Sigmoid colon (tissue), 7 donors: ENCODE measurements around the gene TMEM165. TPM values are rescaled to one million over a fixed set of nuclear protein-coding genes. Genes with fewer than 3 reads are reported as not detected.

Experiments used
- DNase-seq: peaks from one replicate; pipeline ENCODE4 v3.0.0-alpha.2; 2019
- H3K27ac ChIP-seq, 4 donors: fragments of 200-600 bp; sonication (generic); one replicate each; pipeline ENCODE4 v1.5.1; 2016 to 2019; ENCODE audit warnings: mild to moderate bottlenecking in 1 of 4
- H3K27me3 ChIP-seq, 3 donors: fragments of 200-600 bp; sonication (generic); one replicate each; pipeline ENCODE4 v1.5.1; 2019; ENCODE audit warnings: mild to moderate bottlenecking in 1 of 3
- H3K36me3 ChIP-seq, 4 donors: fragments of 200-600 bp; sonication (generic); one replicate each; pipeline ENCODE4 v1.5.1; 2016 to 2019
- H3K4me1 ChIP-seq, 4 donors: fragments of 200-600 bp; sonication (generic); one replicate each; pipeline ENCODE4 v1.5.1; 2017 to 2019
- H3K4me3 ChIP-seq, 4 donors: fragments of 200-600 bp; sonication (generic); one replicate each; pipeline ENCODE4 v1.5.1; 2017 to 2019; ENCODE audit warnings: mild to moderate bottlenecking in 2 of 4, moderate library complexity in 1 of 4
- H3K9me3 ChIP-seq, 4 donors: fragments of 200-600 bp in 3 of 4; sonication (generic) in 3 of 4; one replicate each; pipeline versions ENCODE4 v1.5.1 to v1.6.1; 2013 to 2019
- EP300 ChIP-seq, 4 donors: sonication (generic); formaldehyde crosslinking; IDR thresholded peaks; one replicate each; pipeline ENCODE4 v1.6.1; 2017; ENCODE audit warnings: antibody characterized with exemption in 4 of 4
- POLR2A ChIP-seq, 2 donors: fragments of 450-650 bp; IDR thresholded peaks; one replicate each; pipeline ENCODE4 v1.6.1; 2016; ENCODE audit warnings: antibody characterized with exemption in 2 of 2, mild to moderate bottlenecking in 2 of 2, moderate library complexity in 2 of 2
- POLR2AphosphoS5 ChIP-seq, 4 donors: sonication (generic); formaldehyde crosslinking; IDR thresholded peaks; one replicate each; pipeline ENCODE4 v1.6.1; 2017; ENCODE audit warnings: antibody characterized with exemption in 4 of 4
- WGBS, 2 donors: extraction: QIAGEN DNeasy Blood & Tissue Kit; methylation state at CpG; one replicate each; pipeline ENCODE4 v1.1.7; 2013; 5-methylcytosine and 5-hydroxymethylcytosine counted together
- intact Hi-C: fragments of 100-400 bp; cut with DNase I; formaldehyde crosslinking; loops from one replicate; pipeline ENCODE4 v1.15.1; 2023
- polyA plus RNA-seq, 3 donors: library from polyadenylated mRNA; stranded (reverse); fragments of 200-250 nt; gene quantifications; one replicate each; pipeline ENCODE4 v1.2.3, GENCODE V29; 2013
- total RNA-seq, 4 donors: library from RNA; depleted of rRNA; stranded (reverse); fragments of >200 nt; gene quantifications; one replicate each; pipeline ENCODE4 v1.1.0, GENCODE V29; 2016
- TF ChIP-seq, protein P1 (sequence below), 4 experiments: fragments of 450-650 bp in 3 of 4; fragments of 200-600 bp in 1 of 4; IDR thresholded peaks; one replicate each; pipeline ENCODE4 v1.5.1; 2016 to 2019; ENCODE audit warnings: antibody characterized with exemption in 4 of 4, mild to moderate bottlenecking in 3 of 4, moderate library complexity in 2 of 4
- donor health status: healthy with polysubstance abuse.
- donor health status: Bipolar disorder and iron deficiency.
- donor health status: healthy.

Gene TMEM165
- total RNA-seq: 100 to 1,000 TPM; 144 to 219 (median 165) TPM
- 10 to 100 TPM; 12.9 to 46.5 (median 18.6) TPM for polyA plus RNA-seq

DNA sequence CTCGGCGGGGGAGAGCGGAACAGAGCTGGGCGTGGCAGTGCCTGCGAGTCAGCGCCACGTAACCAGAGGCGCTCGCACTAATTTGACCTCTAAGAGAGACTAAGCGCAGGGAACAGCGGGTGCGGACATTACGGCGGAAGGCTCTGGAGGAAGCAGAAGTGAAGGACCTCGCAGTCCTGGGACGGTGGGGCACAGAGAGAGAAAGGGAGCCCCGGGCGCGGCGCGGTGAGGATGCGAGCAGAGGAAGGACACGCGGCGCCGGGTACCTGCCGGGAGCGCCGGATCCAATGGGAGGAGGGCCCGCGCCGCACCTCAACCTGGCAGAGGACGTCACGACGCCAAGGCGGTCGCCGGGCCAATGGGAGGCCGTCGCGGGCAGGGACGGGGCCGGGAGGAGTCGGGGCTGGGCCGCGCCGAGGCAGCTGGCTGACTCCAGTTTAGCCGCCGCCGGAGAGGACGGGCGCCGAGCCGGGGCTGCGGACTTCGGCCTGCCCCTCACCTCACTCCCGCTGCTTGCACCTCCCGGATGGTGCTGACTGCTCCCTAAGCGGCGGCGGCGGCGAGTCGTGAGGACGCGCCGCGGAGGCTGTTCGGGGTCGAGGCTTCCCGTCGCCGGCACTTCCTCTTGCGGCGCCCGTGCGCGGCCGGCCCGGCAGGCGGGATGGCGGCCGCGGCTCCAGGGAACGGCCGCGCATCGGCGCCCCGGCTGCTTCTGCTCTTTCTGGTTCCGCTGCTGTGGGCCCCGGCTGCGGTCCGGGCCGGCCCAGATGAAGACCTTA, at the start of gene TMEM165:
TSS of gene TMEM165 (plus strand) at position 429 of the 779 bp plus-strand sequence. CDS start at position 662, 233 bp downstream.
- WGBS, 2 donors: 0 to 1% methylated on average over 95 of the region's 95 CpGs
- intact Hi-C loops: loop anchor here (1.0 to 10.0 kb wide), 3 partner anchors 49 to 459 kb away; partner anchors contain the start of genes CLOCK, EXOC1 and SRD5A3
- H3K4me3 ChIP-seq: peak within 1 kb of the TSS; percentile 78 to 99 (median 86)

GRCh38 chr4:55345980-55346850, 49.5 kb upstream of the TMEM165 start, which contains the start of gene SRD5A3:
TSS of gene SRD5A3 (plus strand) at chr4:55346242. CDS start at chr4:55346337, 95 bp downstream.
- Histone ChIP-seq H3K4me1 (peaks cover 0 to 22% (median 15%) of the 10 kb centered on the region in 4 donors), H3K36me3 (no peaks in the 10 kb centered on the region)
- DNase-seq: peak; percentile 92

More for the DNA sequence above, at the start of gene TMEM165:
- TF ChIP-seq POLR2A (IDR thresholded peaks at IDR 0.05) (peak; percentile 86 to 88), POLR2AphosphoS5 (IDR thresholded peaks at IDR 0.05) (peak; percentile 85 to 98 (median 96))
- TF ChIP-seq, protein P1, sequence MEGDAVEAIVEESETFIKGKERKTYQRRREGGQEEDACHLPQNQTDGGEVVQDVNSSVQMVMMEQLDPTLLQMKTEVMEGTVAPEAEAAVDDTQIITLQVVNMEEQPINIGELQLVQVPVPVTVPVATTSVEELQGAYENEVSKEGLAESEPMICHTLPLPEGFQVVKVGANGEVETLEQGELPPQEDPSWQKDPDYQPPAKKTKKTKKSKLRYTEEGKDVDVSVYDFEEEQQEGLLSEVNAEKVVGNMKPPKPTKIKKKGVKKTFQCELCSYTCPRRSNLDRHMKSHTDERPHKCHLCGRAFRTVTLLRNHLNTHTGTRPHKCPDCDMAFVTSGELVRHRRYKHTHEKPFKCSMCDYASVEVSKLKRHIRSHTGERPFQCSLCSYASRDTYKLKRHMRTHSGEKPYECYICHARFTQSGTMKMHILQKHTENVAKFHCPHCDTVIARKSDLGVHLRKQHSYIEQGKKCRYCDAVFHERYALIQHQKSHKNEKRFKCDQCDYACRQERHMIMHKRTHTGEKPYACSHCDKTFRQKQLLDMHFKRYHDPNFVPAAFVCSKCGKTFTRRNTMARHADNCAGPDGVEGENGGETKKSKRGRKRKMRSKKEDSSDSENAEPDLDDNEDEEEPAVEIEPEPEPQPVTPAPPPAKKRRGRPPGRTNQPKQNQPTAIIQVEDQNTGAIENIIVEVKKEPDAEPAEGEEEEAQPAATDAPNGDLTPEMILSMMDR (IDR thresholded peaks at IDR 0.05): no peak
- Histone ChIP-seq H3K27me3 (no peaks in the 10 kb centered on the region), H3K4me1 (peaks cover 0 to 38% (median 31%) of the 10 kb centered on the region in 4 donors), H3K9me3 (no peaks in the 10 kb centered on the region), H3K27ac (peak within 1 kb of the TSS; percentile 96 to 100 (median 100)), H3K36me3 (no peaks in the 10 kb centered on the region)
- DNase-seq: peak; percentile 96

DNA sequence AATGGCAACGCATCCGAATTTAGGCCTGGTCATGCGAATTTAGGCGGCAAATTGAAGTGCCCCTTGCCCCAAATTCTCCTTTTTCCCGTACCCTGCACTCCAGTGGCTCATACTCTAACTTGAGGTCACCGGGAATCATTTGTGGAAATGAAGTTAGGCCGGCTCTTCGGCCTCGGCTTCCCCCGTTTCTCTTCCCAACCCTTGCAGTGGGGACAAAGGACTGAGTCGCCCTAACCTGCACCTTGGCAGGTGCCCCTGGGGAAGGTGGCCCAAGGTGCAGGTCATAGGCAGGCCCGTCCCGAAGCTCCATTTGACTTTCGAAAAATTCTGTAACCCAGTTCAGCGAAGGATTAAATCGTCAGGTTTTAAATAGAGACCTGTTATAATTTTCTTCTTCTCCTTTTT, 48.9 kb upstream of the TMEM165 start:
- no peak for DNase-seq
- Histone ChIP-seq H3K27ac (peak overlapping the region; percentile 93 to 99 (median 98)), H3K4me3 (peak overlapping the region; percentile 63 to 87 (median 74)), H3K4me1 (peaks cover 0 to 22% (median 15%) of the 10 kb centered on the region in 4 donors), H3K9me3 (no peaks in the 10 kb centered on the region), H3K36me3 (no peaks in the 10 kb centered on the region), H3K27me3 (no peaks in the 10 kb centered on the region)
- TF ChIP-seq, protein P1 (IDR thresholded peaks at IDR 0.05): no peak
- TF ChIP-seq POLR2A (IDR thresholded peaks at IDR 0.05): no peak
- no peak for TF ChIP-seq EP300 (IDR thresholded peaks at IDR 0.05)
- no peak for TF ChIP-seq POLR2AphosphoS5 (IDR thresholded peaks at IDR 0.05)
- WGBS, 2 donors: 26 to 50% methylated on average over 16 of the region's 16 CpGs
- intact Hi-C loops: loop anchor here (1.0 to 5.0 kb wide), 6 partner anchors 49 to 1560 kb away; partner anchors contain the start of genes CLOCK, EXOC1 and REST

More at GRCh38 chr4:55345980-55346850, 49.5 kb upstream of the TMEM165 start, which contains the start of gene SRD5A3:
- Histone ChIP-seq H3K4me3 (peak within 1 kb of the TSS; percentile 63 to 87 (median 74)), H3K9me3 (no peaks in the 10 kb centered on the region), H3K27ac (peak within 1 kb of the TSS; percentile 93 to 99 (median 98)), H3K27me3 (no peaks in the 10 kb centered on the region)
- TF ChIP-seq EP300 (IDR thresholded peaks at IDR 0.05): no peak
- TF ChIP-seq POLR2AphosphoS5 (IDR thresholded peaks at IDR 0.05): peak in 2 of 4 donors; percentile 35 to 47
- no peak for TF ChIP-seq POLR2A (IDR thresholded peaks at IDR 0.05)
- TF ChIP-seq, protein P1 (IDR thresholded peaks at IDR 0.05): peak; percentile 78 to 97 (median 80)
- intact Hi-C loops: loop anchor here (1.0 to 5.0 kb wide), 6 partner anchors 50 to 1561 kb away; partner anchors contain the start of genes CLOCK, EXOC1 and REST
- WGBS, 2 donors: 0% methylated on average over 95 of the region's 95 CpGs

DNA sequence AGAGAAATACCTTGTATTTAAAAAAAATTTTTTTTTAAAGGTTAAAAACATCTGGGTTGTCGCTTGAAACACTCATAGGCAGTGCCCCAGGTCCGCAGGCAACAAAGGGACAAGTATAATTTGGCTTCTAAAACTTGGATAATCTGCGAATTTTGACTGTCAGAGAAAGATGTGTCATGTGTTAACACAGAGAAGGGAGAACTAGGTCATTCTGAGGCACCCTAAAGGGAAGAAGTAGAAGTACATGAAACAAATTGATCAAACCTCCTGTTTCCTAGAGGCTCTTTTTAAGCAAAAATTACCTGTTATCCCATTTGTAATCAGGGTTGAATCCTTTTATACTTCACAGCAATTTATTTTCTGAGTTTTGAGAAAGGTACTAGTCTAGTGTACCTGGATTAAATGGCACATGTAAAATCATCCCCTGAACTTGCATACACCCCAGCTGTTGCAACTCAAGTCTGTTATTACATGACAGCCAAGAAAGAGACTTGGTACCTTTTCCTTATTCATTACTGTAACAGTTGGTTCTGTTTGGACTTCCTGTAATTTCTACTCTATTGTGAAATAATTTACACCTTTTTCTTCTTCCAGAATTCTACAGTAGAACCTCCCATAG, 48.0 kb upstream of the TMEM165 start:
- Histone ChIP-seq H3K36me3 (no peaks in the 10 kb centered on the region), H3K9me3 (no peaks in the 10 kb centered on the region), H3K4me1 (peaks cover 0 to 22% (median 15%) of the 10 kb centered on the region in 4 donors), H3K4me3 (no peak overlapping the region), H3K27me3 (no peaks in the 10 kb centered on the region), H3K27ac (peak overlapping the region; percentile 93 to 99 (median 98))
- DNase-seq: no peak
- intact Hi-C loops: loop anchor here (2.0 to 5.0 kb wide), 5 partner anchors 85 to 1560 kb away; partner anchors contain the start of genes CLOCK, EXOC1 and REST
- WGBS, 2 donors: 95 to 96% methylated on average over 3 of the region's 3 CpGs
- no peak for TF ChIP-seq POLR2A (IDR thresholded peaks at IDR 0.05)
